NK-92 (cell line): ENCODE measurements around the gene ACOT12.
"Not testable (repeated sequence)": the region's sequence is repeated elsewhere in the genome, so short reads cannot be mapped to it uniquely, and the experiment has no call there.

ENCODE experiments used
- DNase-seq: peaks from one replicate; lab custom pipeline; 2025; ENCODE audit not compliant: unreplicated experiment; lab: John Stamatoyannopoulos, UW

The ACOT12 gene

GRCh38 chr5:81393783-81394718 lies at the start of gene ACOT12:
Gene ACOT12 (minus strand): TSS chr5:81394134. CDS start chr5:81394114, 20 bp downstream.
- DNase-seq, result no peak

GRCh38 chr5:81435023-81435422 lies 41.1 kb upstream of the ACOT12 start:
- DNase-seq, result no peak

DNA sequence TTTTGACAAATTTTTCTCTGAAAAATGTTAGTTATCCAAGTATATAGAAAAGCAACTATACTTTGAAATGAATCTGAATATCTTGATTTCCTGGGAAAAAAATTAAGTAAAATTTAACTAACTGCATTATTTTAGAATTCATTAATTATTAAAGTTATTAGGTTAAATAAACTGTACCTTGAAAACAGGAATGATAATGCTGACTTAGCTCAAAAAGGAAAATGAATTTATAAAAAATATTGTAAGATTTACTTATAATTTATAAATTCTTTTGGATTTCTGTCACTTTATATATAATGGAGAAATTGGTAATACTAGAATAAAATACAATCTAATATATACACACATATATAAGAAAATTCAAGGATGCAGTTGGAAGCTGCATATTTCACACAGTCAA lies 36.1 kb upstream of the ACOT12 start:
- no peak for DNase-seq

DNA sequence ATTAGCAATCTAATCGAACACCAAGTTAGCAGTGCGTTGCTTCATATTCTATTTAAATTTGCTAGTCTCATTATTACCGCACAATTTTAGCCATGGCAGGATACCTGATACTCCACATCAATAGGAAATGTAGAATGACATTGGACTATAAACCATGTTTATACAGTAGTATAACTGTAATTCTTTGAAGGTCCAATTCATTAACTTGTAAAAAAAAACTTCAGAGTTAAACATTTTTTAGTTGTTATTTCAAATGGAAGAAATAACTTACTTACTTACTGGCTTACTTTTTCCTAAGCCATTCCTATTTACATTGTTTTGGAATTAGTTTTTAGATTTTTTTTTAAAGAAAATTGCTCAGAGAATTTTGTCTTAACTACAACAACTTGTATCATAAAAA lies 35.4 kb upstream of the ACOT12 start:
- DNase-seq, result no peak

GRCh38 chr5:81428861-81429260 lies 34.9 kb upstream of the ACOT12 start:
- DNase-seq, result no peak

DNA sequence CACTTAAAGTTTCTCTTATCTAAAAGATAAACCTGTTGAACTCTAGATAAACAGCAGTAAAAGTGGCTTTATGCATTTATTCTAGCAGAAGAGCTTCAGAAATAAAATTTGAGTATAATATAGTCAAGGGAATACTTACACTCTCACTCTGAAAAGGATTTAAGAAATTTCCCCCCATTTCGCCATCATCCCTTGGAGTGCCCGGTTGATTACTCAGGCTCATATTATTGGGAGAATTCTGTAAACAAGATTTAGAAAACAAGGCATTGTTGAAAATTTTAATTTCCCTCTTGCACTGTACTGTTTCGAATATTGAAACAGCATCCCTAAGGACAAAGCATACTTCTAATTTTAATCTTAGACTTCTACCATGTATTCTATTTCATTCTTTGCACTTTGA lies 34.5 kb upstream of the ACOT12 start:
- DNase-seq, result no peak

GRCh38 chr5:81427566-81427965 lies 33.6 kb upstream of the ACOT12 start:
- DNase-seq, result no peak

DNA sequence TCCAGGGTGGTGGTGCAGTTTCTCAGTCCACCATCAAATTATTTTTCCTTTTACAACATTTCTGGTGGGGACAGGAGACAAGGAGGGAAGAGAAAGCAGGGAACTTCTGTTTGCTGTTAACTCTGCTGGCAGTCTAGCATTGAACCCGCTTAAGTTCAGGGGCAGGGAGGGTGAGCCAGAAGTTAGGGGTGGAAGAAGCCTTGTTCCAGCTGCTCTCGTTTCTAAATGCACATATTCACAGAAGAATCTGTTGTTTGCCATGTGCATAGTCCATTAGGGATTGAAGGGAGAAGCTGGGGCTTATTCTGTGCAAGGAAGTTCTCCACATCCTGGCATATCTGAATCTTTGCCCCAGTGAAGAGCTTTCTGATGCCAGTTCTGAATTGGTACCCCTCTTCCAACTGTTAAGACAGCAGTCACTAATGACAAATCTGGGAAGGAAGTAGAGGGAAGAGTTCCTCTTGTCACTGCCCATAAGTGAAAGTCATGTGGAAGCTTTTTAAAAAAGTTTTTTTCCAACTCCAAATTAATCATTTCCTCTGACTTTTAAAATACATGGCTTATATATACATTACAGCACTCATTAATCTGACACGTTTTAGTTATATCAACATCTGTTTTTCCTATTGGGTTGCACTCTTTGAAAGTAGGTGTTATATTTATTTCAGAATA lies 32.6 kb upstream of the ACOT12 start:
- no peak for DNase-seq

DNA sequence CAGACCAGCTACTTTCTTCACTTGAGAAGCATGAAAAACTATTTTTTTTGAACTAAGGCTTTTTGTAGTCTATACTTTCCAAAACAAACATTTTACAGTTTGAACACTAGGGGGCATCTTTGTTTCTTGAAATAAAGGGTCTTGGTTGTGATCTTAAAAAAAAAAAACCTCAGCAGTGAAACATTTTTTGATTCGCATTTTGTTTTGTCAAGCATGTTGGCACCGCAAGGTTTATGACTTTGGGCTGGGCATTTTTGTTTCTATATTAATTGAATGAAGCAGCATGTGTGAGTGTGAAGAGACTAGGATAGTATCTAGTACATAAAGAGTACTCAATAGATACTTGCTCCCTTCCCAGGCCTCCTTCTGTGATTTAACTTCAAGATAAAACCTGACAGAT lies 31.6 kb upstream of the ACOT12 start:
- no peak for DNase-seq

DNA sequence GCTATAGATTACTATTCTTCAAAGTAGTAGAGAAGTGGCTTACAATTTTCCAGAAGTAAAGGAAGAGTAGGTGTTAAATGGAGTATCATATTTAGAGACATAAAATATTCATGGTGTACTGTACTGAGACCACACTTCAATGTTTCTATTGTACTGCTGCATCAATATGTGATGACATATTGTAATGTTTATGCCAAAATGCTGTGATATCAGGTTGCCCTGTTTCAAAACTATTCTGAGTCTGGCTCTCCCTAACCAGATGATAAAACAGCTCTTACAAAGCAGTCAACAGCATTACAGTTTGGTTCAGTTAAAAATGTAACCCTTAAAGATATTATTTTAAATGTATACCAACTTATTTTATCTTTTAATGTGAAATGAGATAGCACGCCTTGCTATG lies 30.8 kb upstream of the ACOT12 start:
- no peak for DNase-seq

GRCh38 chr5:81422671-81423070 lies 28.7 kb upstream of the ACOT12 start:
- no peak for DNase-seq

DNA sequence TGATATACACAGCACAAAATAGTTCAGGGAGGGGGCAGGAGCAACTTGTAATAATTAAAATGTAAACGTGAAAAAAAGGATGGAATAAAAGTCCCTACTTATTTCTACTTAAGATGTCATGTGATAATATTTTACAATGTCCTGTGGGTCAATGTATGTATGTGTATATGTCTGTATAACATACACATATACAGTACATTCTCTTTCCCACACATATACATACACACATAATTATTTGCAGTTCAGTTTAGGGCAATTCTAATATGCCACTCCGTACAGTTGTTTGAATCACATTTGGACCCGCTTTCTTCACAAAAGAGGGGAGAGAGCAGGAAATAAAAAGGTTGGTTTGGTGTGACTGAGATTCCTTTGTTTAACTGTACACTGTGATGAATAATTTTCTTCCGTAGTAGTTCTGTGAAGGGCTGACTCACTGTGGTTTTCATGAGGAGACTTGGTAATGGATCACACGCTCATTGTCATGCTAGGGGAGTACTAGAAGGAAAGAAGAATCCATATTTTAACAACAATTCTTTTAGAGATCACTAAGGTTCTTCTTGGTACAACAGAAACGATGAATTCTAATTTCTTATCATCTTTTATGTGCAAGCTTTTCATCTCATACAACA lies 26.2 kb upstream of the ACOT12 start:
- no peak for DNase-seq

DNA sequence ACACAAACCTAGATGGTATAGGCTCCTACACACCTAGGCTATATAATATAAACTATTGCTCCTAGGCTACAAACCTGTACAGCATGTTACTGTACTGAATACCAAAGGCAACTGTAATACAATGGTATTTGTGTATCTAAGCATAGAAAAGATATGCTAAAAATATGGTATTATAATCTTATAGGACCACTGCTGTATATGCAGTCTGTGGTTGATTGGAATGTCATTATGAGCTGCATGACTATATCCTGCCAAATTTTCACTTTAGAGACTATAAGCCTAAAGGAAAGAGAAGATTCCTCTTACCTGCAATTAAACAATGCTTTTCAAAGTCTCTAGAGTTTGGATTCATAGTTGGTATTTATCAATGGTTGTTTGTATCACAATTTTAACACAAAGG lies 24.7 kb upstream of the ACOT12 start:
- DNase-seq, result no peak

DNA sequence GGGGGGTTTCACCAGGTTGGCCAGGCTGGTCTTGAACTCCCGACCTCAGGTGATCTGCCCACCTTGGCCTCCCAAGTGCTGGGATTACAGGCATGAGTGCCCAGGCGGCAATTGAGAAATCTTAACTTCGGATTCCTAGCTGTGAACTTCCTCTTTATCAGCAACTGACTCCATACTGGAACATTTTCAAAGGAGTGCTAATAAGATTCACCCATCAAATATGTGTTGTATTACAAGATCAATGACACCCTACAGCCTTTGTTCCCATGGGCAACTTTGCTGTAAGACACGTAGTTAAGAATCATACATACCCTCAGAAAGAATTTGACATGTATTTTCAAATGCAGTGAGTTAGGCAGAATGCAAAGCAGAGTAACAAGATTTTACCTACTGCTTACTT lies 23.1 kb upstream of the ACOT12 start:
- DNase-seq, result no peak

- no peak for DNase-seq
Measured at GRCh38 chr5:81409896-81410295, 16.0 kb upstream of the ACOT12 start.

- DNase-seq, result no peak
Measured at GRCh38 chr5:81409361-81409760, 15.4 kb upstream of the ACOT12 start.

- DNase-seq, result no peak
Measured at GRCh38 chr5:81408496-81408895, 14.6 kb upstream of the ACOT12 start.

DNA sequence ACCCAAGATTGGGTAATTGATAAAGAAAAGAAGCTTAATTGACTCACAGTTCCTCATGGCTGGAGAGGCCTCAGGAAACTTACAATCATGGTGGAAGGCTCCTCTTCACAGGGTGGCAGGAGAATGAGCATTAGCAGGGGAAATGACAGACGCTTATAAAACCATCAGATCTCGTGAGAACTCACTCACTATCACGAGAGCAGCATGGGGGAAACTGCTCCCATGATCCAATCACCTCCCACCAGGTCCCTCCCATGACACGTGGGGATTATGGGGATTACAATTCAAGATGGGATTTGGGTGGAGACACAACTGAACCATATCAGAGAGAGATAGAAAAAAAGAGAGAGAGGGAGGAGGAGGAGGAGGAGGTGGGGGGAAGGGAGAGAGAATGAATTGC lies 13.9 kb upstream of the ACOT12 start:
- not testable (repeated sequence) for DNase-seq

DNA sequence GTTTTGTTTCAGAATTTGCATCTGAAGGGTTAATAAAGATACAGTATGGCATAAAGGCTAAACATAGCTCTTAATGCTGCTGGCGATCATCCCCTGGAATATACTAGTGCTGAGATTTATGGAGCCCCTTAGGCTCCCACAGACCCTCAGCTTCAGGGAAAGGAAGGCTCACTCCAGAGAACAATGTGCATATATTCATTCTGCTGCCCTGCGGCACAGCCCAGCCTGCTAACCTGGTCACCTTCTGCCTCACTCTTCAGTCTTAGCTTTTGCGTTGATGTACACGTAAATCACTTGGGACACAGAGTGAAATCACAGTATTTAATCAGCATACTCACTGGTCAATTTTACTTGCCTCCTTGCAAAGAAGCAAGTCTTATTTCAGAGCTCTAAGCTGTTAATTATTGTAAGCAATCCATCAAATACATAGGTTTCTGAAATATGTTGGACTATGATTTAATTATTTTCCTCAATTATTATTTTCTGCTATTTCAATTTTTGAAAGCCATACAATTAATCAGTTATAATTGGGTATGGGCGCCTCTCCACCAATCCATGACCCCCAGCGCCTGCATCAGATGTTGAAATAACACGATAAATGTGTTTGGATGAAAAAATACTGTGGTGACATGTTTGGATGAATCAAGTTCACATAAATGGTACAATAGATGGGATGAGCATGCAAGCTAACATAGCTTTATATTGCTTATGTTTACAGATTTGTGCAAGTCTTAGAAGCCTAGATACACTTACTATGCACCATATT lies 11.4 kb upstream of the ACOT12 start:
- no peak for DNase-seq

GRCh38 chr5:81402192-81402930 lies 8.4 kb upstream of the ACOT12 start:
- no peak for DNase-seq
